ENCODE data around the gene BCDIN3D.

DNA sequence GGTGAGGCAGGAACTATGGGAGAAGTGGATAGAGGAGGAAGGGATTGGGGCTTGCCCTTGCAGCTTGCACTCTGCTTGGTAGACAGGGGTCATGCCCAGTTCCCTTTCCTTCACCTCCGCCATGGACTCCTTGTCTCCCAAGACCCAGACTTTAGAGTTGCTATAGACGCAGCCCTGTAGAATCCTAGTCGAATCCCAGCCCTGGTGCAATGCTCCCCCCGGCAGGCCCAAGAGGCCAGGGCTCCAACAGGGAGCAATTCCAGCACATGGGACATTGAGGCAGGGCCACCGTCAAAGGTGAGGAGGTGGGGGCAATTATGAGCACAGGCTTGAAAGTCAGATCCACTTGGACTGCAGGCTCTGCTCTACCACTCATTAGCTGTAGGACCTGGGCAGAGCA, 29.5 kb upstream of the BCDIN3D start:
- TF ChIP-seq, protein P1, sequence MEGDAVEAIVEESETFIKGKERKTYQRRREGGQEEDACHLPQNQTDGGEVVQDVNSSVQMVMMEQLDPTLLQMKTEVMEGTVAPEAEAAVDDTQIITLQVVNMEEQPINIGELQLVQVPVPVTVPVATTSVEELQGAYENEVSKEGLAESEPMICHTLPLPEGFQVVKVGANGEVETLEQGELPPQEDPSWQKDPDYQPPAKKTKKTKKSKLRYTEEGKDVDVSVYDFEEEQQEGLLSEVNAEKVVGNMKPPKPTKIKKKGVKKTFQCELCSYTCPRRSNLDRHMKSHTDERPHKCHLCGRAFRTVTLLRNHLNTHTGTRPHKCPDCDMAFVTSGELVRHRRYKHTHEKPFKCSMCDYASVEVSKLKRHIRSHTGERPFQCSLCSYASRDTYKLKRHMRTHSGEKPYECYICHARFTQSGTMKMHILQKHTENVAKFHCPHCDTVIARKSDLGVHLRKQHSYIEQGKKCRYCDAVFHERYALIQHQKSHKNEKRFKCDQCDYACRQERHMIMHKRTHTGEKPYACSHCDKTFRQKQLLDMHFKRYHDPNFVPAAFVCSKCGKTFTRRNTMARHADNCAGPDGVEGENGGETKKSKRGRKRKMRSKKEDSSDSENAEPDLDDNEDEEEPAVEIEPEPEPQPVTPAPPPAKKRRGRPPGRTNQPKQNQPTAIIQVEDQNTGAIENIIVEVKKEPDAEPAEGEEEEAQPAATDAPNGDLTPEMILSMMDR (IDR thresholded peaks at IDR 0.05; ENCODE audit: extremely low read depth in 1 of 2, insufficient read depth in 1 of 2, low read depth in 1 of 2, low read length in 2 of 2) = no peak
- TF ChIP-seq, protein P2, sequence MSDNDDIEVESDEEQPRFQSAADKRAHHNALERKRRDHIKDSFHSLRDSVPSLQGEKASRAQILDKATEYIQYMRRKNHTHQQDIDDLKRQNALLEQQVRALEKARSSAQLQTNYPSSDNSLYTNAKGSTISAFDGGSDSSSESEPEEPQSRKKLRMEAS (IDR thresholded peaks at IDR 0.05; ENCODE audit: insufficient read depth, insufficient read length) = no peak
- TF ChIP-seq POLR2A (IDR thresholded peaks at IDR 0.05; ENCODE audit: low read depth, low read length) (no peak), EZH2 (IDR thresholded peaks at IDR 0.05; ENCODE audit: borderline replicate concordance, low read depth, low read length, severe bottlenecking) (no peak), MYC (IDR thresholded peaks at IDR 0.05; ENCODE audit: low read depth, low read length) (no peak), GATA2 (IDR thresholded peaks at IDR 0.05; ENCODE audit: insufficient read depth, insufficient read length, low read depth, low read length) (no peak), POLR2AphosphoS5 (IDR thresholded peaks at IDR 0.05; ENCODE audit: insufficient read depth, low read depth, low read length) (no peak), JUN (IDR thresholded peaks at IDR 0.05; ENCODE audit: borderline replicate concordance, insufficient read depth, insufficient read length, low read depth) (no peak), FOS (IDR thresholded peaks at IDR 0.05; ENCODE audit: borderline replicate concordance, insufficient read depth, low read length) (no peak)
